OCI-LY1 (cell line): Measurements from ENCODE around the gene MAGI1.
"Not testable (repeated sequence)": the region's sequence is repeated elsewhere in the genome, so short reads cannot be mapped to it uniquely, and the experiment has no call there.

Experiments
- H2AFZ ChIP-seq: fragments of 200-600 bp; sonication (generic), shearing (Covaris generic); 2 replicates; pipeline ENCODE4 v1.6.0; 2014; ENCODE audit warnings: antibody characterized with exemption, mild to moderate bottlenecking, low read length
- H3F3A ChIP-seq: fragments of 200-600 bp; sonication (generic), shearing (Covaris generic); 2 replicates; pipeline ENCODE4 v1.6.0; 2014; ENCODE audit warnings: mild to moderate bottlenecking, antibody characterized with exemption, low read length, moderate library complexity; ENCODE audit not compliant: insufficient read depth
- H3K27ac ChIP-seq: fragments of 200-600 bp; sonication (generic); 2 replicates; pipeline ENCODE4 v1.5.1; 2014; ENCODE audit warnings: low read length, mixed run types, mild to moderate bottlenecking, low read depth; ENCODE audit not compliant: poor library complexity, severe bottlenecking
- H3K27me3 ChIP-seq: fragments of 200-600 bp; sonication (generic); 2 replicates; pipeline ENCODE4 v1.6.0; 2014; ENCODE audit warnings: antibody characterized with exemption, mild to moderate bottlenecking, low read length, moderate library complexity; ENCODE audit not compliant: insufficient read depth
- H3K36me3 ChIP-seq: fragments of 200-600 bp; sonication (generic); 2 replicates; pipeline ENCODE4 v1.6.1; 2014; ENCODE audit warnings: mild to moderate bottlenecking, antibody characterized with exemption, low read length, moderate library complexity, mixed read lengths; ENCODE audit not compliant: insufficient read depth
- H3K4me1 ChIP-seq: fragments of 200-600 bp; sonication (generic); 2 replicates; pipeline ENCODE4 v1.5.1; 2014; ENCODE audit warnings: mild to moderate bottlenecking, low read length, moderate library complexity; ENCODE audit not compliant: insufficient read depth, severe bottlenecking
- H3K4me2 ChIP-seq: fragments of 200-600 bp; sonication (generic), shearing (Covaris generic); 2 replicates; pipeline ENCODE4 v1.6.1; 2014; ENCODE audit warnings: low read length
- H3K4me3 ChIP-seq: fragments of 200-600 bp; sonication (generic); 2 replicates; pipeline ENCODE4 v1.5.1; 2014; ENCODE audit warnings: low read length, low read depth, mild to moderate bottlenecking, mixed read lengths; ENCODE audit not compliant: poor library complexity, severe bottlenecking
- H3K79me2 ChIP-seq: fragments of 200-600 bp; shearing (Covaris generic); 2 replicates; pipeline ENCODE4 v1.6.1; 2016; ENCODE audit warnings: mixed run types, low read length, mixed read lengths; ENCODE audit not compliant: insufficient read depth
- H3K9ac ChIP-seq: fragments of 200-600 bp; sonication (generic), shearing (Covaris generic); 2 replicates; pipeline ENCODE4 v1.6.1; 2014; ENCODE audit warnings: mild to moderate bottlenecking, low read length, mixed read lengths
- H3K9me2 ChIP-seq: fragments of 200-600 bp; sonication (generic), shearing (Covaris generic); 2 replicates; pipeline ENCODE4 v1.6.1; 2014; ENCODE audit warnings: low read depth, mild to moderate bottlenecking, low read length, mixed read lengths
- H3K9me3 ChIP-seq: fragments of 200-600 bp; shearing (Covaris generic); 2 replicates; pipeline ENCODE4 v1.6.1; 2014; ENCODE audit warnings: low read length, mixed read lengths
- H4K20me1 ChIP-seq: fragments of 200-600 bp; sonication (generic), shearing (Covaris generic); 2 replicates; pipeline ENCODE4 v1.6.0; 2016; ENCODE audit warnings: mild to moderate bottlenecking, low read length; ENCODE audit not compliant: insufficient read depth
- CTCF ChIP-seq: fragments of 200-600 bp; sonication (generic), shearing (Covaris generic); IDR thresholded peaks from 2 replicates; pipeline ENCODE4 v1.5.1; 2017; ENCODE audit warnings: mild to moderate bottlenecking, antibody characterized with exemption, low read length, moderate library complexity, mixed read lengths
- EZH2 ChIP-seq: fragments of 200-600 bp; sonication (generic), shearing (Covaris generic); IDR thresholded peaks from 2 replicates; pipeline ENCODE4 v1.8.0; 2017; ENCODE audit warnings: borderline replicate concordance, mixed run types, mild to moderate bottlenecking, antibody characterized with exemption, low read length, moderate library complexity, mixed read lengths

MAGI1 gene

GRCh38 chr3:65516998-65517397 lies 521.7 kb downstream of the MAGI1 start:
- no peaks in the 10 kb centered on the region for H3K9me3 ChIP-seq
- H3K9ac ChIP-seq = no peak overlapping the region
- no peak overlapping the region for H2AFZ ChIP-seq
- no peaks in the 10 kb centered on the region for H3K9me2 ChIP-seq
- H3F3A ChIP-seq = no peaks in the 10 kb centered on the region
- no peaks in the 10 kb centered on the region for H3K27me3 ChIP-seq
- no peaks in the 10 kb centered on the region for H3K4me1 ChIP-seq
- H3K27ac ChIP-seq = no peak overlapping the region
- H3K4me2 ChIP-seq = no peak overlapping the region
- no peaks in the 10 kb centered on the region for H3K36me3 ChIP-seq
- no peaks in the 10 kb centered on the region for H4K20me1 ChIP-seq
- no peaks in the 10 kb centered on the region for H3K79me2 ChIP-seq
- H3K4me3 ChIP-seq = no peak overlapping the region
- TF ChIP-seq CTCF (no peak), EZH2 (no peak)

- not testable (repeated sequence) for H3K9ac ChIP-seq, H3K9me3 ChIP-seq, H3K4me2 ChIP-seq, H3K79me2 ChIP-seq, H2AFZ ChIP-seq, H3K4me3 ChIP-seq, H3K27ac ChIP-seq, H3K36me3 ChIP-seq, H3K9me2 ChIP-seq, H3K27me3 ChIP-seq, H4K20me1 ChIP-seq, H3K4me1 ChIP-seq, H3F3A ChIP-seq
Measured at GRCh38 chr3:65514317-65514716, 524.4 kb downstream of the MAGI1 start.

- not testable (repeated sequence) for H3F3A ChIP-seq, H3K9ac ChIP-seq, H3K4me2 ChIP-seq, H3K9me3 ChIP-seq, H3K4me3 ChIP-seq, H3K79me2 ChIP-seq, H3K4me1 ChIP-seq, H4K20me1 ChIP-seq, H3K27ac ChIP-seq, H3K27me3 ChIP-seq, H3K9me2 ChIP-seq, H3K36me3 ChIP-seq, H2AFZ ChIP-seq
Measured at GRCh38 chr3:65509423-65509794, 529.3 kb downstream of the MAGI1 start.

- TF ChIP-seq CTCF = no peak
- TF ChIP-seq EZH2 = no peak
- H2AFZ ChIP-seq = no peak overlapping the region
- no peak overlapping the region for H3K4me3 ChIP-seq
- no peak overlapping the region for H3K9ac ChIP-seq
- H3K9me3 ChIP-seq = no peaks in the 10 kb centered on the region
- H3K27ac ChIP-seq = no peak overlapping the region
- no peaks in the 10 kb centered on the region for H3F3A ChIP-seq
- H3K9me2 ChIP-seq = no peaks in the 10 kb centered on the region
- H3K36me3 ChIP-seq = no peaks in the 10 kb centered on the region
- no peaks in the 10 kb centered on the region for H3K79me2 ChIP-seq
- no peaks in the 10 kb centered on the region for H3K4me1 ChIP-seq
- H3K27me3 ChIP-seq = no peaks in the 10 kb centered on the region
- H3K4me2 ChIP-seq = no peak overlapping the region
- H4K20me1 ChIP-seq = no peaks in the 10 kb centered on the region
Measured at GRCh38 chr3:65508750-65509422, 529.8 kb downstream of the MAGI1 start.
